GM12875 (cell line): ENCODE results near the gene AGFG1.

ENCODE experiments used
- H3K4me3 ChIP-seq: one replicate; pipeline ENCODE4 v1.5.1; 2011; ENCODE audit warnings: low read depth, low read length, control low read depth
- CTCF ChIP-seq: IDR thresholded peaks from 2 replicates; pipeline ENCODE4 v1.5.1; 2011; ENCODE audit warnings: low read depth, mild to moderate bottlenecking, control low read depth, inconsistent platforms, low read length, moderate library complexity, borderline replicate concordance; ENCODE audit not compliant: insufficient read depth

AGFG1 gene

GRCh38 chr2:227606476-227606875 lies 134.5 kb downstream of the AGFG1 start:
- no peak overlapping the region for H3K4me3 ChIP-seq
- TF ChIP-seq CTCF, result no peak

- no peak for TF ChIP-seq CTCF
- H3K4me3 ChIP-seq, result no peak overlapping the region
These were observed 136.0 kb downstream of the AGFG1 start for GRCh38 chr2:227607941-227608340.

GRCh38 chr2:227608561-227609338 lies 136.8 kb downstream of the AGFG1 start:
- no peak overlapping the region for H3K4me3 ChIP-seq
- no peak for TF ChIP-seq CTCF

DNA sequence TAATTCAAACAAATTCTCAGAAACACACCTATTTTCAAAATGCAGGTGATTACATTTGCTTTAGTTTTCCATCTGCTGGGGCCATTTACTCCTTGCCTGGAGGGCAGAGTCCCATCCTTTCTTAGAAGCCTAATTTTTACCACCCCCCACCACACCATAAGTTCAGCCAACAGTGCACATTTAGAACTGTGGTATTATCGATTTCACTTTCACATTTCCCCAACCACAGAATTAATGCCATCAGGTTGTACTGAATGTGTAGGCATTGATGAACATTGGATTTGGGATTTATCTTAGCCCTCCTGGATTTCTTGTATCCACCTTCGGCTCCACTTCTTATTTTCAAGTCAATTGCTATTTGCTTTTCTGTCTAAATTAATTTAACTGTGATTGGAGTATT lies 138.2 kb downstream of the AGFG1 start:
- TF ChIP-seq CTCF, result no peak

More for the DNA sequence above, 138.2 kb downstream of the AGFG1 start:
- H3K4me3 ChIP-seq, result no peak overlapping the region
